SIG-M5 (cell line): ENCODE measurements around the gene MISP.

Experiments
- DNase-seq: peaks from one replicate; lab custom pipeline; 2025; lab: John Stamatoyannopoulos, UW

Gene MISP

DNA sequence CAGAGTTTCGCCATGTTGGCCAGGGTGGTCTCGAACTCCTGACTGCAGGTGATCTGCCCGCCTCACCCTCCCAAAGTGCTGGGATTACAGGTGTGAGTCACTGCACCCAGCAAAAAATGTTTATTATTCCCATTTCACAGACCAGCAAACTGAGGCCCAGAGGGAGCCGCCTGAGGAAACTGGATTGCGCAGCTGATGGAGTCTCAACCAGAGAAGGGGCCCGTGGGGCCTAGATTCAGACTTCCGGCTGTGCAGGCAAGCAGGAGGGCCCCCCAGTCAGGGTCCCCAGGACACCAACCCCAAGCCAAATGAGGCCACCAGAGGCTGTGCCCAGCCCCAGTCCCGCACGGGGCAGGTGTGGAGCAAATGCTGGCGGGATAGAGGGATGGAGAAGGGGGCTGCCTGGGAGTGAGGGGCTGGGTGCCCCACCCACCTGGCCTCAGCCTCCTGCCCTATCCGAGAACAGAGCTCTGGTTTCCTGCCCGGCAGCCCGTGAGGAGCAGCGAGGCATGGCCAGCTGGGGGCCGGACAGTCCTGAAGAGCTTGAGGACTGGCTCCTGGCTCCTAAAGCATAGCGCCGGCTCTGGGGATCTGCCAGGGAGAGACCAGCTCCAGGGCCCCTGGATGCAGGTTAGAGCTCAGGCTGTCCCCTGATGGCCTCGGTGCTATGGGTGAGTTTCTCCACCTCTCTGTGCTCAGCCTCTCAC lies 22.0 kb downstream of the MISP start:
- DNase-seq = no peak

DNA sequence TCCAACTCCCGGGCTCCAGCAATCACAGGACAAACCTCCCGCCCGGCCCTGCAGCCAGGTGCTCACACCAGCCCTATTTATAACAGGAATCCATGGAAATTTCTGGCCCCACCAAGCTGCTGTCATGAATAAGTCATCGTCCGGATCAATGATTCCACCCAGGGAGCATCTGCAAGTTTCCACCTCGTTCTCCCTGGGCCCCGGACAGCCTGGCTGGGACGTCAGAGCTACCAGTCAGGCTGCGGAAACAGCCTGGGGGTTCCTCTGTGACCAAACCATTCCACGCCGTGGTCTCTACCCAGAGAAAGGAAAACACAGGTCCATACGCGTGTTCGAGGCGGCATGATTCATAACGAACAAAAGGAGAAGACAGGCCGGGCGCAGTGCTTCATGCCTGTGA lies 25.6 kb downstream of the MISP start:
- no peak for DNase-seq

DNA sequence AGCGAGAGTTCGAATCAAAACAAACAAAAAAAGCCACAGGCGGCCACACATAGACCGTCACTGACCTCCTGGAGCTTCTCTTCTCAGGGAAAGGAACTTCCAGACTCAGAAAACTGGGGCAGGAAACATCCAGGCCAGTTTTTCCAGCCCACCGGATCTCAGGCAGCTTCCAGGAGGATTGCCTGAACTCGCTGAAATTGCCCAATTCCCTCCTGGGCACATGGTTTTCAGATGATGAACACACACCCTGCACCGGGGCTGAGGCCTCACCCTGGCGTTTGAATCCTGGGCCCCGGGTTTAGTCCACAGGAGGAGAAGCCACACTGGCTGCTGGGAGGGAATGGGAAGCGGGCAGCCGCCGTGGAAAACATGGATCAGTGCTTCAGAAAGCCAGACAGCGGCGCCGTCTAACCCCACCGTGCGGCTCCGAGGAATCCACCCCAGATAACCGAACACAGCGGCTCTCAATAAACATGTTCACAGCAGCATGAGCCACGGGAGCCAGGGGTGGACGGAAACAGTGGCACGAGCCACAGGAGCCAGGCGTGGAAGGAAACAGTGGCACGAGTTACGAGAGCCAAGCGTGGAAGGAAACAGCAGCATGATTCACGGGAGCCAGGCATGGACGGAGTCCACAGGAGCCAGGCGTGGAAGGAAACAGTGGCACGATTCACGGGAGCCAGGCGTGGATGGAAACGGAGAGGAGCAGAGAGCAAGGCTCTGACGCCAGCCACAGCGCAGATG lies 28.2 kb downstream of the MISP start:
- DNase-seq = no peak

DNA sequence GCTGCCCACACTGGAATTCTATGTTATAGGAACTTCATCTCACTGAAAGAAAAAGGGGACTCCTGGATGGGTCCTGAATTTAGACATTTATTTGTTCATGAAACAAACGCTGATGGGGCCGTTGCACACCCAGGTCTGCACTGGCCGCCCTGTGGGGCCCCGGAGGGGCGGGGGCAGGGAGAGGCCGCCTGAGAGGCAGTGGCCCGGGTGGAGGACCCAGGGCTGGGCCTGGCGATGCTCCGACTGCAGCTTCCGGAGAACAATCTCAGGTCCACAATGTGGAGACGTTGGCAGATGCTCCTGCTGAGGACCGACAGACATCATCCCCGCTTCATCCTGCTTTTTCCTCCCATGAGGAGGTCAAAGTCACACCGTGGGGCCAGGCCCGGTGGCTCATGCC lies 30.0 kb downstream of the MISP start:
- no peak for DNase-seq

DNA sequence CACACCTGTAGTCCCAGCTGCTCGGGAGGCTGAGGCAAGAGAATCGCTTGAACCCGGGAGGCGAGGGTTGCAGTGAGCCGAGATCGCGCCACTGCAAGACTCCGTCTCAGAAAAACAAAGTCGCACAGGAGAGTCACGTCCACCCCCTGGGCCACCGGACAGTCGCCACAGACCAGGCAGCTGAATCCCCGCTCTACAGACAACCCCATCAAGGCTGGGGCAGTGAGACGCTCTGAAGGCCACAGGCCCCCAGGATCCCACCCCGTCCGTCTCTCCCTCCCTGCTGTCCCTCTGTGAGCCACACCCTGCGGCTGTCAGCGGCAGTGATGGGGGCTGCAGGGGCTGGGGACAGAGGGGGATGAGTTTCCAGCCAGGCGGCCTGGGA lies 30.9 kb downstream of the MISP start:
- DNase-seq = no peak

DNA sequence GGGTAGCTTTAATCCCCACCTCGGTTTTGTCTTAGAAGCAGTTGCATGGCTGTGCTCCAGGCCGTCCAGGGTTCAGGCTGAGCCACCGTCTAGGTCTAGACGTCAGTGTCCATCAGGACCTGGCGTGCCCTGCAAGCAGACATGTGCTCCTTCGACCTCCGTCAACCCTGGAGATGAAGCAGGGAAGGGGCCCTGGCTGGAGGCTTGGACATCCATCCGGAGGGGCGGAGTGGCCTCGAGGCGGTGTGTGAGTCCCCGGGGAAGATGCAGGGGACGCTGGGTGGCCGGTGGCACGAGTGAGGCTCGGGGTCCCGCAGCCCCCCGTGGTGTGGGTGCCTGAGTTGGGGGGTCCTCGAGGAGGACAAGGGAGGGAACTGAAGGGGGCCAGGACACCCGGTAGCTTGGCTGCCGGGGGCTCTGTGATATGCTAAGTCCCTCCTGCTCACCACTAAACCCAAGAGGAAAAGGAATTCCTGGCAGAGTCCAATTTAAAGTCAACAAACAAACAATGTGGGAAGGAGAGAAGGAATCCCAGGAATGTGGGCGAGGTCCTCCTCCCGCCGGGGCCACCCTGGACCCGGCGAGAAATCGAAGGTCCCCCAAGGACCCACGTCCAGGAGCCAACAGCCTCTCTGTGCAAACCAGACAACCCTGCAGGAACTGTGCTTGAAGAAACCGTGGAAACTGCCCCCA lies 31.4 kb downstream of the MISP start:
- no peak for DNase-seq

DNA sequence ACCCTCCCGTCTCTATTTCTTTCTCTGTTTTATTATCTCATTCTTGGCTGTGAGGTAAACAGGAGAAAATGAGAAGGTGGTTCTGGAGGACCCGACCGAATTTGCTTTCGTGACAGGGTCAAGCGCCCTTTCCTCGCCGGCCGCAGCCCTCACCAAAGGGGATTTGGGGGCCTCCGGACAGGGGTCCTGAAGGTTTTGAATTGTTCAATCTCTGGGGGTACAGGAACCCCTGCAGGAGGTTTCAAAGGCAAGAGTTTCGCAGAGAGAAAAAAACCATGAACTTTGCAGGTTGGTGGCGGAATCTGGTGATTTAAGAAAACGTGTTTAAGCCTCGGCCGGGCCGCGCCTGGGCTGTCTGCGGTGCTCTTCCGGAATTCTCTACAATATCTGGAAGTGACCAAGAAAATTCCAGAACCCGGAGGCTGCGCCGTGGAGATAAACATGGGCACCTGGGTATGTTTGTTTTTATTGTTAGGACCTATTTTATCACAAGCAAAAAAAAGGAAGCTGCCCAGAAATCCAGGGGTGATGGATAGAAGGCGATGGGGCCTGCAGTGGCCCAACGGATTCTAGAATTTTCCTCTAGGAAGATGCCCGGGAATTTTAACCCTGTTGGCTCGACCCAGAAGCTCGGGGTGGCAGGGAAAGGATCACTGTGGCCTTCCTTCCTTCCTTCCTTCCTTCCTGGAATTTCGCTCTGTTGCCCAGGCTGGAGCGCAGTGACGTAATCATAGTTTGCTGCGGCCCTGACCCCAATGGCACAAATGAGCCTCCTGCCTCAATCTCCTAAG lies 32.2 kb downstream of the MISP start:
- DNase-seq = no peak

DNA sequence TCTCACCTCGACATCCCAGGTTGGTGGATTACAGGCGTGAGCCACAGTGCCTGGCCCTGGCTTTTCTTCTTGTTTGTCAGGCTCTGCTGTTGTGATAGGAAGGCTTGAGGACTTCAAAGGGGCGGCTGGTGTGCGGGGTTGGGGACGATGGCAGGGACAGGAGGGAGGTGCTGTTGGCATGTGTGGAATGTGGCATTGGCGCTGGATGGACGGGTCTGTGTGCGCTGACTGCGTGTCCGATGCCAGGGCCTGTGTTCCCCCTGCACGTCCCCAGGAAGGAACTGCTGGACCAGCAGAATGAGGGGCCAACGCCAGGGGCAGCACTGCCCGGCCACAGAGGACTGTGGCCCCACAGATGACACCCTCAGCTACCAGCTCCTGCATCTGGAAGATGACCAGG lies 33.6 kb downstream of the MISP start:
- DNase-seq = no peak

DNA sequence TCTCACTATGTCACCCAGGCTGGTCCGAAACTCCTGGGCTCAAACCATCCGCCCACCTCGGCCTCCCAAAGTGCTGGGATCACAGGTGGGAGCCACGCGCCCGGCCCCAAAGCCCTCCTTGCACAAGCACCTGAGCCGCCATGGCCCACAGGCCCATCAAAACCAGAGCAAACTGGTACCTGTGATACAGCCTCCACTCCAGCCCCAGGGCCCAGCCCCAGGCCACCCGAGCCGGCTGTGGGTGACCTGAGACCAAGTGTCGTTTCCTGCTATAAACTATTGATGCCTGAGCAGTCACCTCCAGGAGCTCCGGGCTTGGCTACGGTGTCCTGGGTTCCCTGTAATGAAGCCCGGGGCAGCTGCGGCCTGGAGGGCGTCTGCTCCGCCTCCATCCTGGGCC lies 36.6 kb downstream of the MISP start:
- DNase-seq = no peak

DNA sequence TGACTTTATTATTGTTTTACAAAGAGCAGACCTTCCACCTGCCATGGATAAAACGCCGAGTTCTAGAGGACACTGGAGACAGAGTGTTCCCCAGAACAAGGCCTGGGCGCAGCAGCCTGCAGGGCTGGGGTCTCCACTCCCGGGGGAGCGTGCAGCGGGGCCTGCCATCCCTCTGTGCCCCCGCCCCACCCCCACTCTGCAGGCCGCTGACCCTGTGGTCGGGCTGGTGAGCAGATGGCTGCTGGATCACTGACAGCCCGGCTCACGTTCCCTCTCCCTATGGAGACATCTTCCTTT lies 37.7 kb downstream of the MISP start:
- no peak for DNase-seq

DNA sequence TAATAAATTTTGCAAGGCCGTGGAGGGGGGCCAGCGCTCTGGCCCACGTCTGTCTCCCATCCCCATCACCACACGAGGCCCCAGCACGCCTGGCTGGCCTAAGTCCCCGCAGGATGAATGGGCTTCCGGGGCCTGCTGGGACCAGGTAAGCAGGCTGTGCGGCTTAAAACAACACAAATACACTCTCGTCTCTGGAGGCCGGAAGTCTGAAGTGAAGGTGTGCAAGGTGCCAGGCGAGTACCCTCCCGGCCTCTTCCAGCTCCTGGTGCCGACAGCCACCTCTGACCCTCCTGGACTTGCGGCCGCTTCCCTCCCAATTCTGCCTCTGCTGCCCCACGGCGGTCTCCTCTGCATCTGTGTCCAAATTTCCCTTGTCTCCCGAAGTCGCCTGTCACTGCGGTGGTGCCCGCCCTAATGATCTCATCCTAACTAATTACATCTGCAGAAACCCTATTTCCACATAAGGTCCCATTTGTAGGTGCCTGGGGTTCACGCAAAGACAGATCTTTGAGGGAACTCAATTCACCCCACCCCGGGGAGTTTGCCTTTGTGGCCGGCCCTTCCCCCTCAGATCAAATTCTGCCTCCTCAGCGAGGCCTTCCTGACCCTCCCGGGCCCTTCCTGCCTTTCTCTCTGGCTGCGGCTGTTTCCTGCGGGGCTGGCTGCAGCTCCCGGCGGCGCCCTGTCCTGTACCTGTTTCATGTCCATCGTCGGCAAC lies 38.2 kb downstream of the MISP start:
- no peak for DNase-seq

DNA sequence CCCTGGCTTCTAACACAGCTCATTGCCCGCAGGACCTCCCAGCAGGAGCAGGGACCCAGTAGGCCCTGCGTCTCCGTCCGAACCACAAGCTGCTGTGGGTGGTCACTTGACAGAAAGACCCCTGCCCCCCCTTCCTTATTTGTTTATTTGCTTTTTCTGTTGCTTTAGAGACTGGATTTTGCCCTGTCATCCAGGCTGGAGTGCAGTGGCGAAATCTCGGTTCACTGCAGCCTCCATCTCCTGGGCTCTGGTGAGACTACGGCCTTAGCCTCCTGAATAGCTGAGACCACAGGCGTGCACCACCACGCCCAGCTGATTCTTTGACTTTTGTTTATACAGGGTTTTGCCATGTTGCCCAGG lies 38.8 kb downstream of the MISP start:
- no peak for DNase-seq

DNA sequence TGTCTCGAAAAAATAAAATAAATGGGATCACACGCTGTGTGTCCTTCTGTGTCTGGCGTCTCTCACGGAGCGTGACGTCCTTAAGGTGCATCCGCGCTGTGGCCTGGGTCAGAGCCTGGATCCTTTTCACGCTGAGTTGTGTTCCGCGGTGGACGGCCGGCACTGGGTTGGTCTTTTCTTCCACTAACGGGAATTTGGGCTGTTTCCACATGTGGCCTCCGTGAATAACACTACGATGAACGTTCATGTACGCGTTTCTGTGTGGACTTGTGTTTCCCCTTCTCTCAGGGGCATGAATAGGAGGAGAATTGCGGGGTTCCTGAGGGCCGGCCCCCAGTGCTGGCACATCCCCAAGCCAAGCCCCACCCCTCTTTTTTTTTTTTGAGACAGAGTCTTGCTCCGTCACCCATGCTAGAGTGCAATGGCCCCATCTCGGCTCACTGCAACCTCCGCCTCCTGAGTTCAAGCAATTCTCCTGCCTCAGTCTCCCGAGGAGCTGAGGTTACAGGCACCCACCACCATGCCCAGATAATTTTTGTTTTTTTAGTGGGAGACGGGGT lies 40.2 kb downstream of the MISP start:
- no peak for DNase-seq

DNA sequence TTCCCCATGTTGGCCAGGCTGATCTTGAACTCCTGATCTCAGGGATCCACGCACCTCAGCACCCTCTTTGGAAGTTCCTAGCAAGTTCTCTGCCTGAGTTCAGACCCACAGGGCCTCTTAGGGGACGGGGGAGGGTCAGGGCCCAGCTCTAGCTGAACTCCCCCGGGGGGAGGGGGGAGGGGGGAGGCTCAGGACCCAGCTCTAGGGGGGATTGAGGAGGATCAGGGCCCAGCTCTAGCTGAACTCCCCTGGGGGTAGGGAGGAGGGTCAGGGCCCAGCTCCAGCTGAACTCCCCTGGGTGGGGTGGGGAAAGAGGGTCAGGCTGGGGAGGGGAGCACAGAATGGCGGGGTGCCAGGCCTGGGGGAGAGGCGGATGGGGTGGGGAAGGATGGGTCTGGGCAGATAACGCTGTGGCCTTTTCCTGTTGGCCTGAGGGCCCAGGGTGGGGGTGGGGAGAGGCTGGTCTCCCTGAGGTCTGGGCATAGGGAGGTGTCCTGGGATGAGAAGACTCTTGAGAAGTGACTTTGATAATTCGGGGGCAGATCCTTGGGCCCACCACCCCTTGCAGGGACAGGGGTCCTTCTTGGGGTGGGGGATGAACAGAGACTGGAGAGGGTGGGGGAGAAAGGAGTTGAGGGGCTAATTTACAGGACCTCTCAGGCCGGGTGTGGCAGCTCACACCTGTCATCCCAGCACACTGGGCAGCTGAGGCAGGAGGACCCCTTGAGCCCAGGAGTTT lies 40.8 kb downstream of the MISP start:
- no peak for DNase-seq

DNA sequence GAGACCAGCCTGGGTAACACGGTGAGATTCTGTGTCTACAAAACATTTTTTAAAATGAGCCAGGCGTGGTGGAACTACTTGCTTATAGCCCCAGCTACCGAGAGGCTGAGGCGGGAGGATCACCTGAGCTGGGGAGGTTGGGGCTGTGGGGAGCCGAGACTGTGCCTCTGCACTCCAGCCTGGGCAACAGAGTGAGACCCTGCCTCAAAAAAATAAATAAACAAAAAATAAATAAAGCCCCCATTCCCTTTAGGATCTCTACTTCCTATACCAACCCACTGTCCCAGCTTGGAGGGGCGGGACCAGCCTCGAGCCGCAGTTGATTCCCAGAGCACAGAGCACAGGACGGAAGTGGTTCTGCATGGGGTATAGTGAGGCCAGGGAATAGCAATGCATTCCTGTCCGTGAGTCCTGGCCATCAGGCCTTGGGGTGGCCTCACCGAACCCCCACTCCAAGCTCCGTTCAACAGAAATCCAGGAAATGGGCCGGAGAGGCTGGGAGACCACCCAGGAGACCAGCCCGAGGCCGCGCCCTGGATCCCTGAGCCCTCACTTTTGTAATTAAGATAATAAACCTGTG lies 41.5 kb downstream of the MISP start:
- no peak for DNase-seq

DNA sequence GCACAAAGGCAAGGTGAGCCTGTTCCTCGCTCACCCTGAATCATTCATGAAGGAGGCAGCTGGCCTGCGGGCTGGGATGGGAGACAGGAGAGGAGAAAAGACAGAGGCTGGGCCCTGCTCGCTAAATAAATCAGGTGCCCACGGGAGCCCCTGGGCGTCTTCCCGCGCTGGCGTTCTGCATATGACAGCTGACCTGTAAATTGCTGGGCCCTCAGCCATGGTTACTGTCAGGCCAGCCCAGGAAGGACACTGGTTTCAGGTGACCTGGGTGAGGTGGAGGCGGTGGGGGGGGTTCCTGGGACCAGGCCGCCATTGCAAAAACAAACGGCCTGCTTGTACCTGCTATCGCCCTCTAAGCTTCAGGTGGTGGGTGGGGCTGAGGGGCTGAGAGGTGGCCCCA lies 42.9 kb downstream of the MISP start:
- DNase-seq = no peak

DNA sequence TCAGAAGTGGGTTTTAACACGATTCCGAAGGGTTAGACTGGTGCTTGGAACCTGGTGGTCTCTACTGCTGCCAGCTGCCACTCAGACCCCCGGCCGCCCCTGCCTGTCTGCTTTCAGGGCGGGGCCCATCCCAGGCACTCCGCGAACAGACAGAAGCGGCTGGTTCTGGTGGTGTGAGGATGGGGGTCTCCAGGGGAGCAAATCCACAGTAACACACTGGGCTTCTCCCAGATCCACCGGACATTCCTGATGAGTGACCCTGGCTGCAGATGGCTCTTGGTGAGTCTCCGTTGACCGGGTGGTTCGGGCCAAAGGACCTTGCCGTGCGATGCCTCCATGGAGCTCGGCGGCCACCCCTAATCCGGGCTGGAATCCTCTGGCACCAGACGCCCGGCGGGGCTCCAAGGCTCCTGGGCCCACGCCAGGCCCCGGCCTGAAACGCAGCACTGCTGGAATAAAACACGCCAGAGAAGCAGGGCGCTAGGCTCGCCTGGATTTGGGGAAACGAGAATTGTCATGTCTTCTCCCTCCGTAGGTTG lies 44.2 kb downstream of the MISP start:
- no peak for DNase-seq

DNA sequence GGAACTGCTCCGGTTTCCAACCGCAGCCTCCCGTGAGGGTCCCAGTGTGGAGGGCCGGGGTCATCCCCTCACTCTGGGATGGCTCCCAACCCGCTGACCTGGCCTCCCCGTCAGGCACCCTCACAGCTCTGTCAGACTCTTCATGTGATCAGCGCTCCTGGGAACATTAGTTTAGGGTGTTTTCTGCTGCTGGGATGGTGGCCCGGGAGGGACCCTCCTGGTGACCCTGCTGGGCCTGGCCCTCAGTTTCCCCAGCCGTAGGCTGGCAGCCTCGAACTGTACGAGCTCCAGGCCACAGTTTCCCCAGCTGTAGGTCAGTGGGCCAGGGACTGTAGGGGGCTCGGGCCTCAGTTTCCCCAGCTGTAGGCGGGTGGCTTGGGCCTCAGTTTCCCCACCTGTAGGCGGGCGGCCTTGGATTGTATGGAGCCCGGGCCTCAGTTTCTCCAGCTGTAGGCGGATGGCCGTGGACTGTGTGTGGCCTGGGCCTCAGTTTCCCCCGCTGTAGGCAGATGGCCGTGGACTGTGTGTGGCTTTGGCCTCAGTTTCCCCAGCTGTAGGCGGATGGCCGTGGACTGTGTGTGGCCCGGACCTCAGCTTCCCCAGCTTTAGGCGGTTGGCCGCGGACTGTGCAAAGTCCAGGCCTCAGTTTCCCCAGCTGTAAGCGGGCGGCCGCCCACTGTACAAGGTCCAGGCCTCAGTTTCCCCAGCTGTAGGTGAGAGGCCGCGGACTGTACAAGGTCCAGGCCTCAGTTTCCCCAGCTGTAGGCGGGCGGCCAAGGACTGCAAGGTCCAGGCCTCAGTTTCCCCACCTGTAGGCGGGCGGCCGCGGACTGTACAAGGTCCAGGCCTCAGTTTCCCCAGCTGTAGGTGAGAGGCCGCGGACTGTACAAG lies 45.0 kb downstream of the MISP start:
- DNase-seq = no peak
